SK-MEL-5 (cell line): ENCODE results near the gene CUX1. TPM values are rescaled to one million over a fixed set of nuclear protein-coding genes. Genes with fewer than 3 reads are reported as not detected.
A peak's percentile ranks its signal among the peaks of the same experiment; 100 is the strongest.
"Not testable (repeated sequence)": the region's sequence is repeated elsewhere in the genome, so short reads cannot be mapped to it uniquely, and the experiment has no call there.

Source experiments
- DNase-seq: peaks from one replicate; pipeline ENCODE4 v3.0.0-alpha.2; 2016; ENCODE audit warnings: low read depth, low spot score
- in situ Hi-C: cut with HindIII; loops from 2 replicates; pipeline ENCODE4 v1.10.0; 2016; ENCODE audit warnings: low sequenced_read_pairs, high pct_unique_total_duplicates, low pct_unique_long_range_greater_than_20kb
- total RNA-seq: library from RNA; depleted of rRNA; stranded (reverse); fragments of >200 nt; shearing (Covaris generic); gene quantifications from 2 replicates; pipeline ENCODE4 v1.2.3, GENCODE V29; 2014

Gene CUX1
- total RNA-seq, 1 experiment from 2014 or later: 43.6 TPM

- no peak for DNase-seq
- in situ Hi-C loops: no loop called here
These were observed 300.3 kb downstream of the CUX1 start for GRCh38 chr7:102117743-102118142.

GRCh38 chr7:102119213-102119651 is 301.8 kb downstream of the CUX1 start:
- peak; percentile 99 for DNase-seq
- in situ Hi-C loops: no loop called here

- in situ Hi-C loops: no loop called here
- DNase-seq: no peak
These were observed 302.5 kb downstream of the CUX1 start for GRCh38 chr7:102119925-102120324.

- no peak for DNase-seq
- in situ Hi-C loops: no loop called here
These were observed 303.3 kb downstream of the CUX1 start for GRCh38 chr7:102120666-102121195.

GRCh38 chr7:102122026-102122425 is 304.6 kb downstream of the CUX1 start:
- peak; percentile 51 for DNase-seq
- in situ Hi-C loops: no loop called here

GRCh38 chr7:102125127-102125596 is 307.7 kb downstream of the CUX1 start:
- peak; percentile 33 for DNase-seq
- in situ Hi-C loops: no loop called here

- in situ Hi-C loops: no loop called here
- DNase-seq: no peak
These were observed 310.9 kb downstream of the CUX1 start for GRCh38 chr7:102128303-102128702.

GRCh38 chr7:102129636-102130370 is 312.4 kb downstream of the CUX1 start:
- DNase-seq: no peak
- in situ Hi-C loops: no loop called here

GRCh38 chr7:102132209-102132752 is 314.9 kb downstream of the CUX1 start:
- DNase-seq: no peak
- in situ Hi-C loops: no loop called here

GRCh38 chr7:102138676-102139075 is 321.2 kb downstream of the CUX1 start:
- in situ Hi-C loops: no loop called here
- no peak for DNase-seq

GRCh38 chr7:102140952-102141370 is 323.5 kb downstream of the CUX1 start:
- DNase-seq: no peak
- in situ Hi-C loops: no loop called here

GRCh38 chr7:102142433-102142832 is 325.0 kb downstream of the CUX1 start:
- DNase-seq, in situ Hi-C loops: not testable (repeated sequence)

- in situ Hi-C loops: no loop called here
- DNase-seq: no peak
These were observed 328.7 kb downstream of the CUX1 start for GRCh38 chr7:102146122-102146521.

- in situ Hi-C loops: no loop called here
These were observed 329.6 kb downstream of the CUX1 start for GRCh38 chr7:102147008-102147407.

GRCh38 chr7:102148799-102149198 is 331.4 kb downstream of the CUX1 start:
- in situ Hi-C loops: no loop called here
- no peak for DNase-seq

More at GRCh38 chr7:102147008-102147407, 329.6 kb downstream of the CUX1 start:
- DNase-seq: no peak

- DNase-seq: no peak
- in situ Hi-C loops: no loop called here
These were observed 332.0 kb downstream of the CUX1 start for GRCh38 chr7:102149416-102149815.

- in situ Hi-C loops: no loop called here
- no peak for DNase-seq
These were observed 332.8 kb downstream of the CUX1 start for GRCh38 chr7:102150266-102150665.

- peak; percentile 27 for DNase-seq
- in situ Hi-C loops: no loop called here
These were observed 335.5 kb downstream of the CUX1 start for GRCh38 chr7:102152672-102153598.
